ENCODE data around the gene GPATCH3. TPM values are rescaled to one million over a fixed set of nuclear protein-coding genes. Genes with fewer than 3 reads are reported as not detected.

The GPATCH3 gene
- total and polyA plus RNA-seq, 2 of the 8 experiments (the other 6 are each of a cell fraction or from before 2014, with no cell fraction given): 7.9 to 17.4 TPM

DNA sequence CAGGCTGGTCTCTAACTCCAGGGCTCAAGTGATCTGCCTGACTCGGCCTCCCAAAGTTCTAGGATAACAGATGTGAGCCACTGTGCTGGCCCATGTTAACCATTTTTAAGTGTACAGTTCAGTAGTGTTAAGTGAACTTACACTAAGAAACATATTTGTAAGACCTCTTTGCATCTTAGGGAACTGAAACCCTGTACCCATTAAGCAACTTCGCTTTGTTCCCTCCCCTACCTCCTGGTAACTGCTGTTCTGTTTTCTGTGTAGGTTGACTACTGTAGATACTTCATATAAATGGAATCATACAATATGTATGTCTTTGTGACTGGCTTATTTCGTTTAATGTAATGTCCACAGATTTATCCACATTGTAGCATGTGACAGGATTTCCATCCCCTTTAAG is 32.3 kb upstream of the GPATCH3 start (continued):
- TF ChIP-seq CTBP2 (IDR thresholded peaks at IDR 0.05; ENCODE audit: borderline replicate concordance, insufficient read depth, insufficient read length, low read length) (no peak), RBBP5 (IDR thresholded peaks at IDR 0.05; ENCODE audit: borderline replicate concordance, low read depth, low read length) (no peak), SP4 (IDR thresholded peaks at IDR 0.05; ENCODE audit: low read length) (no peak)

Measured in H1 (cell line).